ENCODE measurements around the gene KIF19. TPM values are rescaled to one million over a fixed set of nuclear protein-coding genes. Genes with fewer than 3 reads are reported as not detected.

Gene KIF19
- total and polyA plus RNA-seq, 2 of the 8 experiments (the other 6 are each of a cell fraction or from before 2014, with no cell fraction given), result 0.52 to 0.77 TPM

GRCh38 chr17:74344658-74345057, 18.6 kb downstream of the KIF19 start:
- H3K18ac ChIP-seq (ENCODE audit: extremely low read depth, low read length), result peak overlapping the region; percentile 32
- no peak for FAIRE-seq
- H3K36me3 ChIP-seq (ENCODE audit: control insufficient read depth in 2 of 4, insufficient read depth in 4 of 4, low read length in 3 of 4), result no peaks in the 10 kb centered on the region
- no peaks in the 10 kb centered on the region for H3K23me2 ChIP-seq (ENCODE audit: low read depth, low read length)
- no peak overlapping the region for H4K5ac ChIP-seq (ENCODE audit: insufficient read length, low read depth, low read length)
- H3K4me2 ChIP-seq (ENCODE audit: insufficient read depth in 1 of 2, low read depth in 2 of 2, low read length in 2 of 2), result no peak overlapping the region
- H2AFZ ChIP-seq (ENCODE audit: low read length), result no peak overlapping the region
- DNase-seq (ENCODE audit: low read depth in 1 of 2, low spot score in 2 of 2), result no peak
- H3K56ac ChIP-seq (replicated peaks; ENCODE audit: insufficient read length, low read depth, low read length), result no peak overlapping the region
- POLR2A ChIA-PET (ENCODE audit: partially characterized antibody), result no interaction called here
- no peak overlapping the region for H4K8ac ChIP-seq (ENCODE audit: extremely low read depth, insufficient read depth, low read length)
- no peaks in the 10 kb centered on the region for H3K79me2 ChIP-seq (ENCODE audit: control insufficient read depth in 1 of 2, insufficient read depth in 2 of 2, low read length in 2 of 2)
- no peak overlapping the region for H2AK5ac ChIP-seq (ENCODE audit: low read depth, low read length)
- H3K4me1 ChIP-seq (replicated peaks in 1 of 4; ENCODE audit: control insufficient read depth in 3 of 4, insufficient read depth in 4 of 4, low read length in 3 of 4), result peaks cover 0 to 16% (median 9%) of the 10 kb centered on the region in 4 experiments; a peak in 5 of 7 replicates
- H4K20me1 ChIP-seq (replicated peaks in 1 of 2; ENCODE audit: control insufficient read depth in 1 of 2, insufficient read depth in 2 of 2, low read length in 2 of 2), result no peaks in the 10 kb centered on the region
- H3K9ac ChIP-seq (replicated peaks in 1 of 4; ENCODE audit: extremely low read depth in 1 of 4, low read depth in 3 of 4, low read length in 3 of 4), result no peak overlapping the region
- H2BK5ac ChIP-seq (ENCODE audit: low read depth, low read length), result no peak overlapping the region
- H3K23ac ChIP-seq (ENCODE audit: insufficient read length), result no peak overlapping the region
- no peak overlapping the region for H2BK120ac ChIP-seq (replicated peaks; ENCODE audit: low read depth, low read length)
- H3K14ac ChIP-seq (ENCODE audit: insufficient read length), result no peak overlapping the region
- 88% methylated on average over 20 of the region's 21 CpGs; no CpG with 5 or more reads in 1 of the 2 experiments for WGBS, 2 experiments (ENCODE audit: extremely low coverage in 1 of 2, insufficient coverage in 1 of 2, insufficient read length in 1 of 2, insufficient replicate concordance in 2 of 2, low coverage in 1 of 2, low lambda C conversion rate in 2 of 2, missing lambda C conversion rate in 1 of 2)
- H3K9me3 ChIP-seq (ENCODE audit: insufficient read depth in 2 of 2, low read depth in 1 of 2, low read length in 1 of 2), result no peaks in the 10 kb centered on the region
- H2BK20ac ChIP-seq (ENCODE audit: low read length), result no peak overlapping the region
- H3K79me1 ChIP-seq (ENCODE audit: low read depth, low read length), result no peaks in the 10 kb centered on the region
- CTCF ChIA-PET (ENCODE audit: partially characterized antibody), result interaction anchor here (0.6 to 11.2 kb wide), 10 partner anchors 8 to 63 kb away, joined by 3 to 114 read pairs (median 3); no protein-coding TSS in a partner anchor
- H4K91ac ChIP-seq (replicated peaks; ENCODE audit: insufficient read length, low read length), result no peak overlapping the region
- H3K4ac ChIP-seq (replicated peaks; ENCODE audit: insufficient read length, low read depth, low read length), result no peak overlapping the region
- no peak overlapping the region for H3K4me3 ChIP-seq (ENCODE audit: extremely low read depth in 1 of 4, insufficient read depth in 2 of 4, low read depth in 3 of 4, low read length in 4 of 4)
- H2BK12ac ChIP-seq (ENCODE audit: low read depth, low read length), result no peak overlapping the region
- H3K27me3 ChIP-seq (replicated peaks in 1 of 4; ENCODE audit: control insufficient read depth in 3 of 4, extremely low read depth in 1 of 4, insufficient read depth in 3 of 4, low read length in 3 of 4), result peaks cover 0 to 2% (median 0%) of the 10 kb centered on the region in 4 experiments; a peak in 2 of 7 replicates
- no peak overlapping the region for H3K27ac ChIP-seq (ENCODE audit: low read depth, low read length)
- H2BK15ac ChIP-seq (ENCODE audit: low read length), result peak overlapping the region; percentile 95; the same call in 1 of the 2 replicates
- TF ChIP-seq TEAD4 (IDR thresholded peaks at IDR 0.05; ENCODE audit: low read depth, low read length), result no peak
- no peak for TF ChIP-seq PHF8 (conservative IDR thresholded peaks at IDR 0.05; ENCODE audit: low read depth, low read length)
- TF ChIP-seq ATF3 (IDR thresholded peaks at IDR 0.05; ENCODE audit: insufficient read depth, low read depth, low read length), result no peak
- TF ChIP-seq EZH2 (IDR thresholded peaks at IDR 0.05; ENCODE audit: low read depth, low read length, severe bottlenecking), result no peak
- TF ChIP-seq RNF2 (IDR thresholded peaks at IDR 0.05; ENCODE audit: borderline replicate concordance, low read depth, low read length, missing control alignments, poor library complexity, severe bottlenecking), result no peak
- TF ChIP-seq CHD1 (IDR thresholded peaks at IDR 0.05; ENCODE audit: low read depth, low read length), result no peak
- TF ChIP-seq TAF7 (optimal IDR thresholded peaks at IDR 0.05; ENCODE audit: borderline replicate concordance, low read depth, low read length), result no peak
- no peak for TF ChIP-seq SAP30 (IDR thresholded peaks at IDR 0.05; ENCODE audit: insufficient read depth, insufficient replicate concordance, low read length)
- no peak for TF ChIP-seq SP2 (IDR thresholded peaks at IDR 0.05; ENCODE audit: low read length)
- no peak for TF ChIP-seq E2F6 (IDR thresholded peaks at IDR 0.05)
- no peak for TF ChIP-seq RAD21 (IDR thresholded peaks at IDR 0.05 in 1 of 2, conservative IDR thresholded peaks at IDR 0.05 in 1 of 2; ENCODE audit: low read depth in 2 of 2, low read length in 2 of 2)
- TF ChIP-seq CREB1 (IDR thresholded peaks at IDR 0.05), result no peak

Data from H1 (cell line).